DOHH2 (cell line): ENCODE results near the gene RNU6-1.
A peak's percentile ranks its signal among the peaks of the same experiment; 100 is the strongest.

Experiments
- H3F3A ChIP-seq: fragments of 200-600 bp; sonication (generic), shearing (Covaris generic); 2 replicates; pipeline ENCODE4 v1.6.0; 2016; ENCODE audit warnings: antibody characterized with exemption, mild to moderate bottlenecking; ENCODE audit not compliant: control insufficient read depth, insufficient read depth
- H3K27ac ChIP-seq: fragments of 200-600 bp; sonication (generic); 2 replicates; pipeline ENCODE4 v1.5.1; 2014; ENCODE audit warnings: low read depth, mild to moderate bottlenecking, low read length, moderate library complexity
- H3K27me3 ChIP-seq: fragments of 200-600 bp; sonication (generic); 2 replicates; pipeline ENCODE4 v1.6.1; 2014; ENCODE audit warnings: mild to moderate bottlenecking, low read length, mixed read lengths; ENCODE audit not compliant: control insufficient read depth
- H3K36me3 ChIP-seq: fragments of 200-600 bp; sonication (generic); 2 replicates; pipeline ENCODE4 v1.6.1; 2014; ENCODE audit warnings: mild to moderate bottlenecking, low read length, moderate library complexity, mixed read lengths; ENCODE audit not compliant: control insufficient read depth
- H3K4me1 ChIP-seq: fragments of 200-600 bp; sonication (generic); 2 replicates; pipeline ENCODE4 v1.6.1; 2014; ENCODE audit warnings: mild to moderate bottlenecking, low read length, mixed read lengths; ENCODE audit not compliant: control insufficient read depth
- H3K4me2 ChIP-seq: fragments of 200-600 bp; sonication (generic); 2 replicates; pipeline ENCODE4 v1.6.0; 2014; ENCODE audit warnings: mild to moderate bottlenecking, low read length, moderate library complexity
- H3K4me3 ChIP-seq: fragments of 200-600 bp; sonication (generic); 2 replicates; pipeline ENCODE4 v1.5.1; 2014; ENCODE audit warnings: mild to moderate bottlenecking, low read length, mixed read lengths
- H3K79me2 ChIP-seq: fragments of 200-600 bp; sonication (generic); 2 replicates; pipeline ENCODE4 v1.6.1; 2014; ENCODE audit warnings: mild to moderate bottlenecking, low read length, mixed read lengths; ENCODE audit not compliant: control insufficient read depth
- H3K9me2 ChIP-seq: fragments of 200-600 bp; sonication (generic); replicated peaks from 2 replicates; pipeline ENCODE4 v1.6.1; 2014; ENCODE audit warnings: mild to moderate bottlenecking, low read length, mixed read lengths; ENCODE audit not compliant: control insufficient read depth
- H3K9me3 ChIP-seq: fragments of 200-600 bp; sonication (generic); 2 replicates; pipeline ENCODE4 v1.6.1; 2014; ENCODE audit warnings: antibody characterized with exemption, low read length, mixed read lengths; ENCODE audit not compliant: control insufficient read depth, insufficient read depth
- H4K20me1 ChIP-seq: fragments of 200-600 bp; sonication (generic); 2 replicates; pipeline ENCODE4 v1.6.0; 2014; ENCODE audit warnings: low read depth, mild to moderate bottlenecking, antibody characterized with exemption, low read length, moderate library complexity; ENCODE audit not compliant: control insufficient read depth, insufficient read depth
- CTCF ChIP-seq: fragments of 200-600 bp; sonication (generic); IDR thresholded peaks from one replicate; pipeline ENCODE4 v1.5.1; 2014; ENCODE audit warnings: antibody characterized with exemption, mild to moderate bottlenecking, low read depth, low read length; ENCODE audit not compliant: poor library complexity, severe bottlenecking
- EZH2phosphoT487 ChIP-seq: fragments of 200-600 bp; sonication (generic); IDR thresholded peaks from 2 replicates; pipeline ENCODE4 v1.6.1; 2017; ENCODE audit warnings: borderline replicate concordance, mild to moderate bottlenecking, antibody characterized with exemption, low read length, moderate library complexity, mixed read lengths

RNU6-1 gene

GRCh38 chr15:67883234-67883773, 43.5 kb upstream of the RNU6-1 start:
- no peaks in the 10 kb centered on the region for H3F3A ChIP-seq
- H3K27me3 ChIP-seq = peaks cover 12% of the 10 kb centered on the region
- no peaks in the 10 kb centered on the region for H3K36me3 ChIP-seq
- H3K4me1 ChIP-seq = peaks cover 18% of the 10 kb centered on the region
- no peak overlapping the region for H3K4me2 ChIP-seq
- no peak overlapping the region for H3K27ac ChIP-seq
- H3K79me2 ChIP-seq = no peaks in the 10 kb centered on the region
- no peaks in the 10 kb centered on the region for H3K9me2 ChIP-seq
- TF ChIP-seq CTCF (no peak), EZH2phosphoT487 (no peak)
- no peak overlapping the region for H3K4me3 ChIP-seq
- no peaks in the 10 kb centered on the region for H4K20me1 ChIP-seq
- no peaks in the 10 kb centered on the region for H3K9me3 ChIP-seq

DNA sequence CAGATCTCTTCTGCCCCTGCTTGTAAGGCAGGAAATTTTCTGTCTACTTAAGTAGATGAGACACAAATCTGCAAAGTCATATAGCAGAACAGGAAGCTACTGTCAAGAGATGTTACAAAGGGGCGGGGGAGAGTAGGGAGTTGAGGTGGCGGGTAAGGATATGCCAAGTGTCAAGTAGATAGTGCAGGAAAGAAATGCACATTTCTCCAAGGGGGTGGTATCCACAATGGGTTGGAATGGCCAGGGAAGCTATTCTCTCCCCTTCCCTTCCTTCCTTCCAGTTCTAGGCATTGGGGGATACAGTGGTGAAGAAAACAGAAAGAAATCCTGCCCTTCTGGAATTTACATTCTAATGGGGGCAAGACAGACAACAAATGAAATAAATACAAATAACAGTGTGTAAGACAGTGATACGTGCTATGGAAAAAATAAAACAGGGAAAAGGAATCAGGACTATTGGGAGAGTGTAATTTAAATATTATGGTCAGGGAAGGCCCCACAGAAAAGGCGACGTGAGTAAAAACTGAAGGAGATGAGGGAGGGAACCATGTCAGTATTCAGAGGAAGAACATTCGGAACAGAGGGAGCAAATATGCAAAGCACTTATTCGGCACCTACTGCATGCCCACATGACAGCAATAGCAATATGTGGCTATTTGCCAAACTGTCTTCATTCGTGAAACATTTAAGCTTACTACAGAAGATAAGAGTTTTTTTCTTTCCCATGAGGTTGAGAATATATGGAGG, 42.8 kb upstream of the RNU6-1 start:
- Histone ChIP-seq H3K4me3 (no peak overlapping the region), H3F3A (no peaks in the 10 kb centered on the region), H3K27me3 (peaks cover 12% of the 10 kb centered on the region), H3K9me2 (no peaks in the 10 kb centered on the region), H3K4me1 (peaks cover 18% of the 10 kb centered on the region), H3K79me2 (no peaks in the 10 kb centered on the region), H3K27ac (no peak overlapping the region), H3K36me3 (no peaks in the 10 kb centered on the region), H3K4me2 (0 out of 2 replicates have a peak overlapping the region, but pooled peaks have one; percentile 4), H4K20me1 (no peaks in the 10 kb centered on the region), H3K9me3 (no peaks in the 10 kb centered on the region)
- TF ChIP-seq EZH2phosphoT487 (no peak), CTCF (no peak)

- H3K27ac ChIP-seq = no peak overlapping the region
- TF ChIP-seq CTCF (no peak), EZH2phosphoT487 (no peak)
- no peaks in the 10 kb centered on the region for H3K36me3 ChIP-seq
- no peaks in the 10 kb centered on the region for H3K79me2 ChIP-seq
- H3K4me3 ChIP-seq = no peak overlapping the region
- peaks cover 12% of the 10 kb centered on the region for H3K27me3 ChIP-seq
- peaks cover 18% of the 10 kb centered on the region for H3K4me1 ChIP-seq
- no peak overlapping the region for H3K4me2 ChIP-seq
- no peaks in the 10 kb centered on the region for H3F3A ChIP-seq
- no peaks in the 10 kb centered on the region for H3K9me3 ChIP-seq
- H3K9me2 ChIP-seq = no peaks in the 10 kb centered on the region
- no peaks in the 10 kb centered on the region for H4K20me1 ChIP-seq
These were observed 40.9 kb upstream of the RNU6-1 start for GRCh38 chr15:67880651-67881182.
